ENCODE data around the gene DLGAP4.

DNA sequence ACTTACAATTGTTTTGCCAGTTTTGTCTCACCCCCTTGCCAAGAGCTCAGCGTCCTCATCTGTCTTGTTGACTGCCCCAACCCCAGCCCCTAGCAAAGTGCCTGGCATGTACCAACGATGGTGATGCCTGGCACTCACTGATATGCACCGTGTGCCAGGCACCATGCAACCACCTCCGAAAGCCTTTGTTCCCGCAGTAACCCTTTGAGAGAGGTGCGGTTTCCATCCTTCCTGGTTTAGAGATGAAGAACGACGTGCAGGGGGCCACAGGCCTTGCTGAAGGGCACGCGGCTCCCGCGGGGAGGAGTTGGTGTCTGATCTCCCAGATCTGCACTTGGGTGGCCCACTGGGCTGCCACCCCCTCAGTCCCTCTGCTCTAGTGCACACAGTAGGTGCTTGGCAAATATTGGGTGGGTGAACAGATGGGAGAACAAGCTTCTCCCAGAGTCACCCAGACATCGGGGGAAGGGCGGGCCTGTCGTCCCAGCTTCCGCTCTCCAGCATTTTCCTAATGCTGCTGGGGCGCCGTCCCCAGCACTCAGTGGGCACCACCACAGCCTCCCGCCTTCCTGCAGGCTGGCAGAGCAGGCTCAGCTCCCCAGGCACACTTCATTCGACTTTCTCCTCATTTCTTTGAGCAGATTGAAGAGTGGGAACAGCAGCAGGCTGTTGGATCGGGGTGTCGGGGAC lies 35.3 kb downstream of the DLGAP4 start:
- TF ChIP-seq, protein P1, sequence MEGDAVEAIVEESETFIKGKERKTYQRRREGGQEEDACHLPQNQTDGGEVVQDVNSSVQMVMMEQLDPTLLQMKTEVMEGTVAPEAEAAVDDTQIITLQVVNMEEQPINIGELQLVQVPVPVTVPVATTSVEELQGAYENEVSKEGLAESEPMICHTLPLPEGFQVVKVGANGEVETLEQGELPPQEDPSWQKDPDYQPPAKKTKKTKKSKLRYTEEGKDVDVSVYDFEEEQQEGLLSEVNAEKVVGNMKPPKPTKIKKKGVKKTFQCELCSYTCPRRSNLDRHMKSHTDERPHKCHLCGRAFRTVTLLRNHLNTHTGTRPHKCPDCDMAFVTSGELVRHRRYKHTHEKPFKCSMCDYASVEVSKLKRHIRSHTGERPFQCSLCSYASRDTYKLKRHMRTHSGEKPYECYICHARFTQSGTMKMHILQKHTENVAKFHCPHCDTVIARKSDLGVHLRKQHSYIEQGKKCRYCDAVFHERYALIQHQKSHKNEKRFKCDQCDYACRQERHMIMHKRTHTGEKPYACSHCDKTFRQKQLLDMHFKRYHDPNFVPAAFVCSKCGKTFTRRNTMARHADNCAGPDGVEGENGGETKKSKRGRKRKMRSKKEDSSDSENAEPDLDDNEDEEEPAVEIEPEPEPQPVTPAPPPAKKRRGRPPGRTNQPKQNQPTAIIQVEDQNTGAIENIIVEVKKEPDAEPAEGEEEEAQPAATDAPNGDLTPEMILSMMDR (conservative IDR thresholded peaks at IDR 0.05; ENCODE audit: low read depth, low read length), result no peak
- no peak for TF ChIP-seq EZH2 (IDR thresholded peaks at IDR 0.05; ENCODE audit: borderline replicate concordance, low read depth, low read length, poor library complexity, severe bottlenecking)

Data from A673 (cell line).